Tongue (tissue), 2 donors: ENCODE data around the gene KIF24. TPM values are rescaled to one million over a fixed set of nuclear protein-coding genes. Genes with fewer than 3 reads are reported as not detected.
"Not testable (repeated sequence)": the region's sequence is repeated elsewhere in the genome, so short reads cannot be mapped to it uniquely, and the experiment has no call there.

Experiments
- DNase-seq: peaks from one replicate; pipeline ENCODE4 v3.0.0-alpha.2; 2015
- total RNA-seq: library from RNA; depleted of rRNA; stranded (reverse); fragments of >200 nt; gene quantifications from one replicate; pipeline ENCODE4 v1.2.3, GENCODE V29; 2014

Gene KIF24, protein sequence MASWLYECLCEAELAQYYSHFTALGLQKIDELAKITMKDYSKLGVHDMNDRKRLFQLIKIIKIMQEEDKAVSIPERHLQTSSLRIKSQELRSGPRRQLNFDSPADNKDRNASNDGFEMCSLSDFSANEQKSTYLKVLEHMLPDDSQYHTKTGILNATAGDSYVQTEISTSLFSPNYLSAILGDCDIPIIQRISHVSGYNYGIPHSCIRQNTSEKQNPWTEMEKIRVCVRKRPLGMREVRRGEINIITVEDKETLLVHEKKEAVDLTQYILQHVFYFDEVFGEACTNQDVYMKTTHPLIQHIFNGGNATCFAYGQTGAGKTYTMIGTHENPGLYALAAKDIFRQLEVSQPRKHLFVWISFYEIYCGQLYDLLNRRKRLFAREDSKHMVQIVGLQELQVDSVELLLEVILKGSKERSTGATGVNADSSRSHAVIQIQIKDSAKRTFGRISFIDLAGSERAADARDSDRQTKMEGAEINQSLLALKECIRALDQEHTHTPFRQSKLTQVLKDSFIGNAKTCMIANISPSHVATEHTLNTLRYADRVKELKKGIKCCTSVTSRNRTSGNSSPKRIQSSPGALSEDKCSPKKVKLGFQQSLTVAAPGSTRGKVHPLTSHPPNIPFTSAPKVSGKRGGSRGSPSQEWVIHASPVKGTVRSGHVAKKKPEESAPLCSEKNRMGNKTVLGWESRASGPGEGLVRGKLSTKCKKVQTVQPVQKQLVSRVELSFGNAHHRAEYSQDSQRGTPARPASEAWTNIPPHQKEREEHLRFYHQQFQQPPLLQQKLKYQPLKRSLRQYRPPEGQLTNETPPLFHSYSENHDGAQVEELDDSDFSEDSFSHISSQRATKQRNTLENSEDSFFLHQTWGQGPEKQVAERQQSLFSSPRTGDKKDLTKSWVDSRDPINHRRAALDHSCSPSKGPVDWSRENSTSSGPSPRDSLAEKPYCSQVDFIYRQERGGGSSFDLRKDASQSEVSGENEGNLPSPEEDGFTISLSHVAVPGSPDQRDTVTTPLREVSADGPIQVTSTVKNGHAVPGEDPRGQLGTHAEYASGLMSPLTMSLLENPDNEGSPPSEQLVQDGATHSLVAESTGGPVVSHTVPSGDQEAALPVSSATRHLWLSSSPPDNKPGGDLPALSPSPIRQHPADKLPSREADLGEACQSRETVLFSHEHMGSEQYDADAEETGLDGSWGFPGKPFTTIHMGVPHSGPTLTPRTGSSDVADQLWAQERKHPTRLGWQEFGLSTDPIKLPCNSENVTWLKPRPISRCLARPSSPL (N-terminal part only)
- total RNA-seq = 4.9 TPM

DNA sequence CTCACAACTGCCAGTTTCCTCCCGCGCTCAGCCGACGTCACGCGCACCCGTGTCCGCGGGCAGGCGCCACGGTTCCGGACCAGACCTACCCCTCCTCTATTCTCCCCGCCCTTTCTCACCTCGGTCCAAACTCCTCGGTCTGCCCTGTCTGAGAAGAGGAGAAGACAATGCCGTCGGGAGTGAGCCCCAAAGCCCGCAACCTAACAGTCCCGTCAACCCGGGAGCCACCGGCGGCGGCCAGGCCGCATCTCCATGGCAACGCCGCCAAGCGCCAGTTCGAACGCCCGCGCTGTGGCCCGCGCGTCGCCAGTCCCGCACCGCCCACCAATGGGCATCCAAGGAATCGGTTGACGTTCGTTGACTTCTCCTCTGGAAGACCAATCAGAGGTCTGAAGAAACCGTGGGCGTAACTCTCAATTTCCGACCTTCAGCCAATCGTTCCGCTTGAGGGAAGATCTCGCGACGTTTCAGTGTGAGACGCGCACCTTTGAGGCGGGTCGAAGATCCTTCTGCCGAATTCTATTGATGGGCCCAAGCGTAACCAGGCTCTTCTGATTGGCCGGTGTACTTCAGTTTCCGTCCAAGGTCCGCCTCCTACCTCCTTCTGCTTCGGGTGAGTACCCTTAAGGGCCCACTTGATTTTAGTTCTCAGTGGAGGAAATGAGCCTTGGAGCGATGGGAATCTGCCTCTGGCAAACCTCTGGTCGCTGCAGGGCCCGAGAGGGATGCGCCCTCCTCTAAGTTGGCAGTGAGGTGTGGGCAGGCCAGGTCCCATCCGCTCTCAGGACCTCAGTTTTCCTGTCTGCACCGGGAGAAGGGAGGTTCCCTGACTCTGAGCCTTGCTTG, at the start of gene KIF24, which contains the start of gene NUDT2:
Gene KIF24, minus strand, starts transcription at position 282 of the 846 bp plus-strand sequence. CDS start 17,922 bp downstream, outside the sequence.
Gene NUDT2, plus strand, starts transcription at position 583 of the 846 bp plus-strand sequence. CDS start 9,471 bp downstream, outside the sequence.
- peak; percentile 100 for DNase-seq

DNA sequence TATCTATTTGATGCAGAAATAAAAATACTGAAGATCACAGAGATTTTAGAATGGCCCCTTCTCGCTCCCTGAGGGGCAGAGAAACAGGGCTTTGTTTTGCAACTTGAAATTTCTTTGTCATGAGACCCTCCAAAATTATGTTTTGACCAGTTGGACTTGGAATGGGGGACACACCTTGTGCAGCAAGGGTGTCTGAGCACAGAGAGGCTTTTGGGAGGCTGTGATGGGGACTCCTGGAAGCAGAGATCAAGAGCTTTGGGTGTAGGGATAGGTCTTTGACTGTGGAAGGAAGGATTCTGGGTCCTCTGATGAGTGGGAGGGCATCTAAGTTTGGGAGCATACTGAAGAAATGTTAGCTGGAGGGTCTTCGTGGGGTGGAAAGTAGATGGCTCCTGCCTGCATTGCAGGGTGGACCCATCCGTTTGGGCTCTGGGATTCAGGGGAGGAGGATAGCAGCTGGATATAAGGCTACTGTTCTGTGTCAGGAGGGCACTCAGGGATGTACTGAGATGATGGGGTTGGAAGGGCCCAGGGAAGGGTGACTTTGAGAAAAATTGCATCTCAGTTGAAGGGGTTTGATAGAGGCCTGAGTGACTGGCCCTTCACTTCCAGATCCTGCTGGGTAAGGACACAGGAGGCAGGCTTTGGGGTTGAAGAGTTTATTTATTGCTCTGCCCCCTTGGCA, 49.5 kb upstream of the KIF24 start:
- no peak for DNase-seq

DNA sequence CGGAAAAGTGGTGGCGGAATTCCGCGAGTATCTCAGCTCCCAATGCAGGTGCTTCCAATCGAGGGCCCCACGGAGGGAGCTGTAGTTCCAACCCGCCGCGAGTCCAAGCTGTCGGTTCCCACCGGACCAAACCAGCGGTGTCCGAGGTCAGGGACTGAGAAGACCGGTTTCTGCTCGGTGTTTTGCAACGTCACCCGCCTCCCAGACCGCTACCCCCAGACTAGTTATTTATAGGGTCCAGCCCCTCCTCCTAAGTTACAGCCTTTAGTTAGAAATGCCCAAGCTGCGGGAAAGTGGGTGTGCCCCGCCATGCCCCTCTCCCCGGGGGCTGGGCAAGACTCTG, 48.3 kb upstream of the KIF24 start:
- DNase-seq = no peak

DNA sequence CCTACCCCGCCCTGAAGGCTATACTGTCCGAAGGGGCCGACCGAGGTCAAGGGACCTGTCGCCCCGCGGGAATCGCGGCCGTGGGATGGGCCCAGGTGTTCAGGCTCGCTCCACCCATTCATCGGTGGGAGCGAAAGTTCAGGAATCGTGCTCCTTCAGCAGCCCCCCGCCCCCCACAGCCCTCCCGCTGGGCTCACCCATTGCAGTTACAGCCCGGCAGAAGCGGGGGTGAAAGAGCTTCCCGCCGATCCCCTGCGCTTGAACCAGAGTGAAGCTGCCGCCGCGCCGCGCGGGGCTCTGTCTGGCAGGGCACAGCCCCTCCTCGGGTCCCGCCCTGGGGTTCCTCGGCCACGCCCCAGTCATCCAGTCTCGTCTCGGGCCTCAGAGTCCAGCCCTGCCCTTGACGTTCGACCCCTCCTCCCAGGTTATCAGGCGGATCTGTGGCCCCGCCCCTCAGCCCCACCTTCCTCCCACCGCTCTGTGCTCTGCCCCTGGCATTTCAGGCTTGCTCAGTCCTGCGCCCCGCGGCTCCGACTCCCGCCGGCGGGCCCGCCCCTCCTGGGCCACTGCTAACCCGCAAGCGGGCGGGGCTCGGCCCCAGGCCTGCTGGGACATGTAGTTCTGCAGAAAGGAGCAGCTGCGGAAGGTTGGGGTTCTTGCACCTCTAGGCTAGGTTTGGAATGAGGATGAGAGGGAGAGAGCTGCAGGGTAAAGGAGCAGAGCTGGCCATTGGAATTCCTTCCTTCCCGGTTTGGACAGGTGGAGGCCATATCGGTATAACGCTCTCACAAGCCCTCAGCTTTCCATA, 47.7 kb upstream of the KIF24 start, which contains the start of gene MYORG:
Gene MYORG, minus strand, starts transcription at position 303 of the 808 bp plus-strand sequence. CDS start 3,955 bp downstream, outside the sequence.
- DNase-seq = peak; percentile 95

DNA sequence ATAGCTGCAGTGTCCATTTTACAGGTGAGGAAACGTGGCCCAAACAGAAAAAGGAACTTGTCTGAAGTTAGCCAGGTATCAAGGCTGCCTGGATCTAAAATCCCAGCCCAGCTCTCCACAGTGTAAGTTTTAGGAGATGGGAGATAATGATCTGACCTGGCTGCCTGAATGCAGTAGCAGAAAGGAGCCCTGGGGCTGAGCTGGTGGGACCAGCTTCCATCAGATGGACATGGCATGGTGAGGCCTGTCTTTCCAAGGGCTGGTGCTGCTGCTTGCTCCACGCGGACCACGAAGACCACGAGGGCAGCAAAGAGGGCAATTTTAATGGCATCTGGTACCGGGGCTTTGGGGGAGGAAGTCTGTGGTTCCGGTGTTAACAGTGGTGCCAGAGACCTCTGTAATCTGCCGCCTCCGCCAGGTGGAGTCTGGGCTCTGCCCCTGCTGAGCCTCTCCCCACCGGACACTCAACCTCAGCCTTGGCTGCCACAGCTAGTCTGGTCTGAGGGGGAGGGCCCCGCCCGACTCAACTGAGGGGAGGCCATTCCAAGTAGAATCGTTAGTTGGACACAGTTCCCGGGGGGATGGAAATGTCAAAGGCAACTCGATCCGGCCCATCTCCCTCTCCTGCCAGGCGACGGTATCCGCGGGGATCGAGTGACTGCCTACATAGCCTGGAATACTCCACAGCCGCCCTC, 47.0 kb upstream of the KIF24 start:
- DNase-seq = peak; percentile 41

DNA sequence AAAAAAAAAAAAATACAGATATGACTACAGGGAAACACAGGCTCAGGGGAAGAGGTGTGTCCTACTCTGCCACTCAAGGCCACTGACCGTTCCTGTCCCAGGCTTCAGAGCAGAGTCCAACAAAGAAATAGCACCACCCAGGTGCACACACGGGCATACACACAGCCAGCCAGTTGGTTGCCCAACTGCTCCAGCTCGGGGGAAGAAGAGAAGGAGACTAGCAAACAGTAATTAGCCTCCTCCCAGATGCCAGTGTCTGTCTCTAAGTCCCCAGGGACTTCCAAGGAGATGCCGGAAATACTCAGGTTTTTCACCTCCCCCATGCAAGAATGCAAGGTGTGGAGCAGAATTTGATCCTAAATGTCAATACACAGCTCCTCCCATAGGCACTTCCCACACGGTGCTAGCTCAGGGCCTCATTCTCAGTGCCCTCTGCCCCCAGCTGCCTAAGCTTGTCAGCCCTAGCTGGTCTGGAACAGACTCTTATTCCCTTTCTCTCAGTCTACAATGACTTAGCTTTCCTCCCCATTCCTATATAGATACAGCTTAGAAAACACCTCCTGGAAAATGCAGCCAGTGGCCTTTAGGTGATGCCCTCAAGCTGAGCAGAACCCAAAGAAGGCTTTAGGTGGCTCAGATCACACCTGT, 46.0 kb upstream of the KIF24 start:
- peak; percentile 33 for DNase-seq

DNA sequence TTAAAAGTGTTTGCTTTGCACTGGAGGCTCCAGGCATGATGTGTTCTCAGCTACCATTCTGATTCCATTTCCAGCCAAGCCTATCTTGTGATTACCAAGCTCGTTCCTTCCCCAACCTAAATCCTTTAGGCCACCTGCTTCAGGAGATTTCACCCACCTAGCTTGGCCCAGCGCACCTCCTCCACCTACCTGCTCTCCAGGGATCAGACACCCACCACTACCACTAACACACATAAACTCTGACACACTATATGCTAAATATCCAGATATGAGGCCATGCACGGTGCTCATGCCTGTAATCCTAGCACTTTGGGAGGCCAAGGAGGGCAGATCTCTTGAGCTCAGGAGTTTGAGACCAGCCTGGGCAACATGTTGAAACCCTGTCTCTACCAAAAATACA, 45.3 kb upstream of the KIF24 start:
- no peak for DNase-seq

DNA sequence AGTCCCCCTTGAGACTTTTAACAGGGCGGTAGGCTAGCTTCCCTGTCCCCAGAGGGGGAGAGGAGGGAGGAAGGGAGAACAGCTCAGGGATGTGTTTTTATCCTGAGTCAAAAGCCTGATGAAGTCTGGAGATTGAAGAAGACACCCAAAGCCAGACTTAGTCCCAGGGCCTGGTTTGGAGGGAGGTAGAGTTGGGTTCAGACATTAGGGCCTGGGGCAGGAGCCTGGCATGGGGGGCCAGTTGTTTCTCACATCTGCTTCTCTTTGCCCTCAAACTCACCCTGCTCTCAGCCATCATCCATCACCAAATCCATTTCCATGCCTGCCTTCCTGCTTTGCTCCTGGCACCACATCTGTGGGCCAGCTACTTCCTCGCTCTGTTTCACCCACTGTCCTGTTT, 44.7 kb upstream of the KIF24 start:
- DNase-seq = no peak

DNA sequence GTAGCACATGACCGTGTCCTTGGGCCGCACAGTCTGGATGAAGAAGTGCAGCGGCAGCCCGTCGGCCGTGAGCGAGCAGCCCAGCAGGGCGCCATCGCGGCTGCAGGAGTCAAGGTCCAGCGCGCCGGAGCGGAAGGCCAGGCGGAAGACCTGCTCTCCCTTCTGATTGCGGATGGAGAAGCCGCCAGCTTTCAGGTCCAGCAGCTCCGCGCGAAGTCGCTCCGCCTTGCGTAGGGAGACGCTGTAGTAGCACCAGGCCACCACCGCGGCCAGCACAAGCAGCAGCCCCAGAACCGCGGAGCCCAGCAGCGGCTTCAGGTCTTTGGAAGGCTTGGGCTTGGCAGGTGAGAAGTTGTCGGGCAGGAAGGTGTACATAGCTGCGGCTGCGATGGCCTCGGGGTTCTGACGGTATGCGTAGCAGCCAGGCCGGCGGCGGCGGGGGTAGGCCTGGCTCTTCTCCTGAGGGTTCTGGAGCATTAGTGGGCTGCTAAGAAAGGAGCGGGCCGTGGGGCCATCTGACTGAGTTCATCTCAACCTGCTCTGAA, 43.5 kb upstream of the KIF24 start:
- DNase-seq = peak; percentile 28

DNA sequence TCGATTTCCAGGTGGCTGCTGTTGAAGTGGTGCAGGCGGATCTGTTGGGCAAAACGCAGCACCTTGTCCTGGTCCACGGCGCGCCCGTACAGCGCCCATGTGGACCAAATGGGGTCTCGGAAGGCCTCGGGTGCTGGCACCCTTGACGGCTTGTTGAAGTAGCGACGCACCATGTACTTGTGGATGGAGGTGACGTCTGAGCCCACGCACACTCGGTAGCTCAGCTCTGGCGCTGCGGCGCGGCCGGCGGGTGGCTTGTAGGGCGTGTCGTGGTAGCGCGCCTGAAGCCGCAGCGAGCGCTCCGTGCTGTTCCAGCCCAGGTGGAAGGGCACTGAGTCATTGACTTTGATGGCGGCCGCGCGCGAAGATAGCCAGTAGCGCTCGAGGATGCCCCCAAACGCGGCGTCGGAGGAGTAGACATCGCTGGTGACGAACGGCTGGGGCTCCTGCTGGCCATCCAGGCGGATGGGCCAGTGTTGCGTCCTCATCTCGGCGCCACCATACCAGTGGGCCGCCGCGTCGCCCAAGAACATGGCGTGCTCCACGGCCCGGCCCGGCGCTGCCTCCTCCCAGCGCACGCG, 42.9 kb upstream of the KIF24 start:
- no peak for DNase-seq

DNA sequence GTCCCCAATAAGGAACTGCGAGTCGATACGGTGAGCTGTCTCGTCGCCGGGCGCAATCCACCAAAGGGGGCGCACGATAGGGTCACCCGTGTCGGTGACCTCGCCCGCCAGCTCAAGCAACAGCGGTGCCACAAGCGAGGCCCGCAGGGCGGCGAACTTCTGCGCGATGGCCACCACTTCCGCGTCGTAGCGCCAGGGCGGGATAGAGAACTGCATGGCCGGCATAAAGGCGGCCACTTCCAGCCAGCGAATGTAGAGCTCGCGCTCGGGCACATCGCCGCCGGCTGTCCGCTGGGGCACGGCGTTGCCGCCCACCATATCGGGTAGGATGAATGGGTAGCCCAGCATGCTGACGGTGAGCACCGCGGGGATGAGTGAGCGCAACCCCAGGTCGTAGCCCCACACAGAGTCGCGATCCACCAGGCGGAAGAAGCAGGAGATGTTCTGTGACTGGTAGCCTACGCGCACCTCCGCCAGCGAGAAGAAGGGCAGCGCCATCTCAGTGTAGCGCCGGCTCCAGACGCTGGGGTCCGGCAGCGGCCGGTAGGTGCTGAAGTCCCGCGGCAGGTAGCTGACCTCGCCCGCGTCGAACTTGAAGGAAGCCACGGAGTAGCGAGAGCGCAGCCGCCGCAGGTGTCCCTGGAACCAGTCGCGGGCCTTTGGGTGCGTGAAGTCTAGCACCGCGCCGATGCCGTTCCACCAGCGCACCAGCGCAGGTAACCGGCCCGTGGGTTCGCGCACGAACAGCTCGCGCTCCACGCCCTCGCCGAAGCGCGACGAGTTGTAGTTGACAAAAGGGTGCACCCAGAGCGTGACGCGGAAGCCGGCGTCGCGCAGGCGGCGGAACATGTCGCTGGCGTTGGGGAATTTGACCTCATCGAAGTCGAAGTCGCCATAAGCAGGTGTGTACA, 42.2 kb upstream of the KIF24 start:
- DNase-seq = no peak

DNA sequence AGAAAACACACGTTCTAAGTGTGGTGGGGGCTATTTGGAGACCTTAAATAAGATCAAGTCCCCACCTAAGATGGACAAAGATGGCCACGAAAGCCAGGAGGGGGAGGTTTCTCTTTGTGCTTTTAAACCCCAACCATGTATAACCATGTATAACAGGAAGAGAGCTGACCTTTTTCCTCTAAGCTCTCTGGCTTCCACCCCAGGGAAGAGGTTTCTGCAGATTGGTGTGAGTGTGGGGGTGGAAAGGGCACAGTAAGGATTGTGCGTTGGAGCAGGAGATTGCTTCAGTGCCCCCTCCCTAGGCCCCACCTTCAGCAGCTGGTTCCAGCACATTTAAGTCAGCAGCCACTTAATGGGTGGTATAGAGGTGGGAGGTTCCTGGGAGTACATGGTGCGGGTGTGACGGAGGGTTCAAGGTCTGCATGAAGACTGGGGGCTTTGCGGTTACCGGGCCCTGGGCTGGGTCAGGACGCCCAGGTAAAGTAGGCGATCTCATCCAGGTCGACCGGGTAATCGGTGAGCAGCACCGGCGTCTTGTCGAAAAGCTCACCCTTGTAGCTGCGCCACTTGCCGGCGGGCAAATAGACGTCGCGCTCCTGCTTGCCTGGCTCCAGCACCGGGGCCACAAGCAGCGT, 41.4 kb upstream of the KIF24 start:
- no peak for DNase-seq

DNA sequence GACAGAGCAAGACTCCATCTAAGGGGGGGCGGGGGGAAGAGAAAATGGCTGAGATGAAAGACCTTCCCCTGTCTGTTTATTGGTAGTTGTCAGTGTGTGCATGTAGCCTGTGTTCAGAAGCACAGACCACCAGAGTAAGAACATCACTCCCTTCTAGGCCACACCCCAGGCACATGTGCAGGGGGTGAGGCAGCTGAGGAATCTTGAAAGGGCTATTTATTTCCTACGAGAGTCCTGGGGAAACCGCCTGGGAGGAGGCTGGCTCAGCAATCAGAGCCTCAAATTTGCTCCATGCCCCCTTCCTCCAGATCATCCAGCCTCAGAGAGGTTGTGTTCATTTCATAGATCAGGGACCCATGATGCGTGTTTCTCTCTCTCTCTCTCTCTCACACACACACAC, 40.6 kb upstream of the KIF24 start:
- DNase-seq = peak; percentile 64

DNA sequence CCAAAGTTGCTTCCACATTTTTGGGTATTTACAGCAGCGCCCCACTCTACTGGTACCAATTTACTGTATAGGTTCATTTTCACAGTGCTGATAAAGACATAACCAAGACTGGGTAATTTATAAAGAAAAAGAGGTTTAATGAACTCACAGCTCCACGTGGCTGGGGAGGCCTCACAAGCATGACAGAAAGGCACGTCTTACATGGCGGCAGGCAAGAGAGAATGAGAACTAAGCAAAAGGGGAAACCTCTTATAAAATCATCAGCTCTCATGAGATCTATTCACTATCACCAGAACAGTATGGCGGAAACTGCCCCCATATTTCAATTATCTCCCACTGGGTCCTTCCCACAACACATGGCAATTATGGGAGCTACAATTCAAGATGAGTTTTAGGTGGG, 39.7 kb upstream of the KIF24 start:
- DNase-seq = not testable (repeated sequence)

DNA sequence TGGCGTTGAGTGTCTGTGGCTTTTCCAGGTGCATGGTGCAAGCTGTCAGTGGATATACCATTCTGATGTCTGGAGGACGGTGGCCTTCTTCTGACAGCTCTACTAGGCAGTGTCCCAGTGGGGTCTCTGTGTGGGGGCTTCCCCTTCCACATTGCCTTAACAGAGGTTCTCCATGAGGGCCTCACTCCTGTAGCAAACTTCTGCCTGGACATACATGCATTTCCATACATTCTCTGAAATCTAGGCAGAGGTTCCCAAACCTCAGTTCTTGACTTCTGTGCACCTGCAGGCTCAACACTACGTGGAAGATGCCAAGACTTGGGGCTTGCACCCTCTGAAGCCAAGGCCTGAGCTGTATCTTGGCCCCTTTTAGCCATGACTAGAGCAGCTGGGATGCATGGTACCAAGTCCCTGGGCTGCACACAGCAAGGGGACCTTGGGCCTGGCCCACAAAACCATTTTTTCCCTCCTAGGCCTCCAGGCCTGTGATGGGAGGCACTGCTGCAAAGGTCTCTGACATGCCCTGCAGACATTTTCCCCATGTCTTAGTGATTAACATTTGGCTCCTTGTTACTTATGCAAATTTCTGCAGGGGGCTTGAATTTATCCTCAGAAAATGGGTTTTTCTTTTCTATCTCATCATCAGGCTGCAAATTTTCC, 38.8 kb upstream of the KIF24 start:
- not testable (repeated sequence) for DNase-seq

DNA sequence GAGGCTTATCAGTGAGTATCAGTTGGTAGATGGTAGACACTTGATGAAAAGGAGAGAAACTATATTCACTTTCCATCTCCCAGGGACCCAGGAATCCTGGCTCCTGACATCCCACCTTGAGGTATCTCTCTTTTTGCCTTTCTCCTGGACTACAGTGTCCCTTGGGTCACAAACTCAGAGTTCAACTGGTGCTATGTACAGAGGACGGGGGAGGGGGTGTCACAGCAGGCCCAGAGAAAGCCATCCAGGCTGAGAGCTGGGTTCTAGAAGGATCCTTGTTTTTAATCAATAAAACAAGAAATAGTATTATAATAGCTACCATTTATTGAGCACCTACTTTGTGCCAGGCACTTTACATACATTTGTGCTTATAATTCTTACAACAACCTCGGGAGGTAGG, 37.3 kb upstream of the KIF24 start:
- DNase-seq = no peak
